ENCODE measurements around the gene SLC35E1. TPM values are rescaled to one million over a fixed set of nuclear protein-coding genes. Genes with fewer than 3 reads are reported as not detected.

The SLC35E1 gene
- polyA plus RNA-seq, 1 experiment: 55.6 TPM

- no peak for TF ChIP-seq CTCF (IDR thresholded peaks at IDR 0.05; ENCODE audit: insufficient read depth, low read depth, low read length)
- no peaks in the 10 kb centered on the region for H3K27me3 ChIP-seq (ENCODE audit: control insufficient read depth, insufficient read depth, low read length)
- no peak overlapping the region for H3K4me3 ChIP-seq (ENCODE audit: low read depth, low read length)
- no peak for DNase-seq (ENCODE audit: low read depth)
- CTCF ChIA-PET: no interaction called here
- POLR2A ChIA-PET: no interaction called here
- H3K36me3 ChIP-seq (ENCODE audit: control insufficient read depth, insufficient read depth, low read length): 0 out of 2 replicates have a peak, but pooled peaks cover 4% of the 10 kb centered on the region
Measured at GRCh38 chr19:16594131-16594586, 21.9 kb upstream of the SLC35E1 start.

DNA sequence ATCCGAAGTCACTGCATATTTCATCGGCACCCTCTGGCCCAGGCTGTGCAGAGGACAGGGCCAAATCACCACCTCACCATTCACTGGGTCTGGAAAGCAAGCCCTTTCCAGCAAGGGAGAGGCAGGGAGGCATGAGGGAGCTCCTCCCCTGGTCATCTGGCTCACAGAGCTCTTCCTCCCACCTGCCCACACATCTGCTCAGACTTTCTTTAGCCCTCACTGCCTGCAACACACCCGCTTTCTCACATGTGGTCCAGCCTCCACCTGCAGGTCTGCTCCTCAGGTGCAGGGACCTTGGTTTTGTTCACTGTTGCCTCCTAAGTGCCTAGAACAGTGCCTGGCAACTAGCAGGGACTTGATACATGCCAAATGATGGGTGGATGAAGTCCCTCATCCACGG, 21.0 kb upstream of the SLC35E1 start:
- Histone ChIP-seq H3K27me3 (ENCODE audit: control insufficient read depth, insufficient read depth, low read length) (no peaks in the 10 kb centered on the region), H3K36me3 (ENCODE audit: control insufficient read depth, insufficient read depth, low read length) (0 out of 2 replicates have a peak, but pooled peaks cover 4% of the 10 kb centered on the region), H3K4me3 (ENCODE audit: low read depth, low read length) (no peak overlapping the region)
- POLR2A ChIA-PET: no interaction called here
- DNase-seq (ENCODE audit: low read depth): no peak
- TF ChIP-seq CTCF (IDR thresholded peaks at IDR 0.05; ENCODE audit: insufficient read depth, low read depth, low read length): no peak
- CTCF ChIA-PET: no interaction called here

DNA sequence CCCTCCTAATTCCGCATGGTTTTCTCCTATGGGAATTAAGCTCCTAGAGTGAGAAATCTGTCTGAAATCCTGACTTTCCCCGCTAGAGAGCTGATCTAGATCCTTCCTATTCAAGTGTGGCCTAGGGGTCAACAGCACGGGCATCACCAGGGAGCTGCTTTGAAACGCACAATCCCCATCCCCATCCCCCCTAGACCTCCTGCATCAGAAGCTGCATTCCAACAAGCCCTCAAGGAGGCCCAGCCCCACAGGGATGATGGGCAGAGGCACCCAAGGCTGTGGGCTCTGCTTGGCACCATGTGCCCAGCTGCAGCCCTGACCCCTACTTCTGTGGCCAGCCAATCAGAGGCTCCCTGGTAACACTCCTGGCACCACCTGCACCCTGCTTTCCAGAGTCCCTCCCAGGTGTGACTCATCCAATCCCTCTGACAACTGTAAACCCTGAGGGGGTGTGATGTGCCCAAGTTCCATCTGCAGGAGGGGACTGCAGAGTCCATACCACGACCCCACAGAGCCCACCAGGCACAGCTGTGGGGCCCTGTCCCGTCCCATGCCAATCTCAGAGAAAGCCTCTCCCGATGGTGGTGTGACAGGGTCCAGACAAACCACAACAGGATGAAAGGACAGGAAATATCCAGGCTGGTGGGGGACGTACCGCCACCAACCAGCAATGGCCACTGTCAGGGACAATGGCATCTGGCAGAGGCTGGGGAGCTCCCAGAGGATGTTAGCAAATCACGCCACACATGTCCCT, 19.8 kb upstream of the SLC35E1 start:
- Histone ChIP-seq H3K4me3 (ENCODE audit: low read depth, low read length) (no peak overlapping the region), H3K27me3 (ENCODE audit: control insufficient read depth, insufficient read depth, low read length) (no peaks in the 10 kb centered on the region), H3K36me3 (ENCODE audit: control insufficient read depth, insufficient read depth, low read length) (0 out of 2 replicates have a peak, but pooled peaks cover 4% of the 10 kb centered on the region)
- POLR2A ChIA-PET: no interaction called here
- TF ChIP-seq CTCF (IDR thresholded peaks at IDR 0.05; ENCODE audit: insufficient read depth, low read depth, low read length): no peak
- no peak for DNase-seq (ENCODE audit: low read depth)
- CTCF ChIA-PET: no interaction called here

- no peak overlapping the region for H3K4me3 ChIP-seq (ENCODE audit: low read depth, low read length)
- no peak for DNase-seq (ENCODE audit: low read depth)
- 0 out of 2 replicates have a peak, but pooled peaks cover 4% of the 10 kb centered on the region for H3K36me3 ChIP-seq (ENCODE audit: control insufficient read depth, insufficient read depth, low read length)
- H3K27me3 ChIP-seq (ENCODE audit: control insufficient read depth, insufficient read depth, low read length): no peaks in the 10 kb centered on the region
- POLR2A ChIA-PET: no interaction called here
- no peak for TF ChIP-seq CTCF (IDR thresholded peaks at IDR 0.05; ENCODE audit: insufficient read depth, low read depth, low read length)
- CTCF ChIA-PET: interaction anchor here (0.7 kb wide), 1 partner anchor 15 kb away, joined by 3 read pairs; no protein-coding TSS in a partner anchor
Measured at GRCh38 chr19:16590876-16591802, 18.9 kb upstream of the SLC35E1 start.

- Histone ChIP-seq H3K27me3 (ENCODE audit: control insufficient read depth, insufficient read depth, low read length) (no peaks in the 10 kb centered on the region), H3K4me3 (ENCODE audit: low read depth, low read length) (no peak overlapping the region), H3K36me3 (ENCODE audit: control insufficient read depth, insufficient read depth, low read length) (0 out of 2 replicates have a peak, but pooled peaks cover 4% of the 10 kb centered on the region)
- DNase-seq (ENCODE audit: low read depth): no peak
- TF ChIP-seq CTCF (IDR thresholded peaks at IDR 0.05; ENCODE audit: insufficient read depth, low read depth, low read length): no peak
- POLR2A ChIA-PET: no interaction called here
- CTCF ChIA-PET: interaction anchor here (1.3 kb wide), 1 partner anchor 38 kb away, joined by 4 read pairs; the partner anchor contains the start of gene MED26
Measured at GRCh38 chr19:16589917-16590316, 17.7 kb upstream of the SLC35E1 start.

All from BJ (cell line).